ENCODE measurements around the gene TXNL4B. TPM values are rescaled to one million over a fixed set of nuclear protein-coding genes. Genes with fewer than 3 reads are reported as not detected.
A peak's percentile ranks its signal among the peaks of the same experiment; 100 is the strongest.

TXNL4B gene
- total RNA-seq, 4 donors from 2014 or later, result 8.1 to 16.9 (median 15.1) TPM

- DNase-seq (ENCODE audit: low spot score) (no peak), ATAC-seq (ENCODE audit: low FRiP score) (no peak)
- TF ChIP-seq CTCF (IDR thresholded peaks at IDR 0.05), result no peak
These were observed 19.7 kb downstream of the TXNL4B start for GRCh38 chr16:72073560-72074230.

- DNase-seq (ENCODE audit: low spot score) (no peak), ATAC-seq (ENCODE audit: low FRiP score) (peak; percentile 73)
- no peak for TF ChIP-seq CTCF (IDR thresholded peaks at IDR 0.05)
These were observed 20.7 kb downstream of the TXNL4B start for GRCh38 chr16:72072514-72073342.

GRCh38 chr16:72068930-72069329 is 24.5 kb downstream of the TXNL4B start:
- no peak for DNase-seq (ENCODE audit: low spot score)
- no peak for ATAC-seq (ENCODE audit: low FRiP score)
- no peak for TF ChIP-seq CTCF (IDR thresholded peaks at IDR 0.05)

GRCh38 chr16:72066747-72067146 is 26.7 kb downstream of the TXNL4B start:
- DNase-seq (ENCODE audit: low spot score), result no peak
- no peak for TF ChIP-seq CTCF (IDR thresholded peaks at IDR 0.05)
- no peak for ATAC-seq (ENCODE audit: low FRiP score)

GRCh38 chr16:72064361-72064894 is 29.0 kb downstream of the TXNL4B start:
- TF ChIP-seq CTCF (IDR thresholded peaks at IDR 0.05), result no peak
- ATAC-seq (ENCODE audit: low FRiP score), result no peak

GRCh38 chr16:72061564-72061963 is 31.9 kb downstream of the TXNL4B start:
- ATAC-seq (ENCODE audit: low FRiP score), result peak; percentile 9
- TF ChIP-seq CTCF (IDR thresholded peaks at IDR 0.05), result no peak
- no peak for DNase-seq (ENCODE audit: low spot score)

More at GRCh38 chr16:72064361-72064894, 29.0 kb downstream of the TXNL4B start:
- no peak for DNase-seq (ENCODE audit: low spot score)

All from omental fat pad (tissue), 4 donors.